Stimulated activated CD4-positive, alpha-beta T cell treated with anti-CD3 and anti-CD28 coated beads, Interleukin-4, amount 100 ng/mL, for 1 hour (primary cell): ENCODE measurements around the gene PUSL1.

Experiments
- DNase-seq: peaks from one replicate; pipeline ENCODE4 v3.0.0-alpha.2; 2020

Gene PUSL1

DNA sequence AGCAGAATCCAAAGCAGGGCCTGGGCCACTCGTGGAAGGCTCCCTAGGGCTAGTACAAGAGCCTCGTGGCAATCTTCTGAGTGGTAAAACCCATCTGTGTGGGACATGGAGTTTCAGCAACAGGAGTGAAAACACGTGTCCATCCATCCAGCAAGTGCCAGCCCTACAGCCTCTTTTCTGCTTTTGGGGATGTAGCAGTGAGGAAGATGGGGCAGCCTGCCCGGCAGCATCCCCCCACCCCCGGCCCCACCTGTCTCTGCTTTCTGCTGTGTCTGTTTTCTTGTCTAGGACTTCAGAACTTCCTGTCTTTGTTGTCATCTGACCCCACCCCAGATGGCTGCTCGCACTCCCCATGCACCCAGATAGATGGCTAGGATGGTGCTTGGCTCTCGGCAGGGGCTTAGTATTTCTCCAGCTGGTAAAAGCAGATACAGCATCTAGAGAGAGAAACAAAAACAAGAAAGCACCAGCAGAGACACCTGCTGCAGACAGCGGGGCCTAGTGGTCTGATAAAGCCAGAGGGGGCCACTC is 17.7 kb downstream of the PUSL1 start:
- no peak for DNase-seq

DNA sequence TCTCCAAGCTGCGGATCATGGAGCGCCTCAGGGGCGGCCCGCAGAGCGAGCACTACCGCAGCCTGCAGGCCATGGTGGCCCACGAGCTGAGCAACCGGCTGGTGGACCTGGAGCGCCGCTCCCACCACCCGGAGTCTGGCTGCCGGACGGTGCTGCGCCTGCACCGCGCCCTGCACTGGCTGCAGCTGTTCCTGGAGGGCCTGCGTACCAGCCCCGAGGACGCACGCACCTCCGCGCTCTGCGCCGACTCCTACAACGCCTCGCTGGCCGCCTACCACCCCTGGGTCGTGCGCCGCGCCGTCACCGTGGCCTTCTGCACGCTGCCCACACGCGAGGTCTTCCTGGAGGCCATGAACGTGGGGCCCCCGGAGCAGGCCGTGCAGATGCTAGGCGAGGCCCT is 18.9 kb downstream of the PUSL1 start:
- DNase-seq = no peak

DNA sequence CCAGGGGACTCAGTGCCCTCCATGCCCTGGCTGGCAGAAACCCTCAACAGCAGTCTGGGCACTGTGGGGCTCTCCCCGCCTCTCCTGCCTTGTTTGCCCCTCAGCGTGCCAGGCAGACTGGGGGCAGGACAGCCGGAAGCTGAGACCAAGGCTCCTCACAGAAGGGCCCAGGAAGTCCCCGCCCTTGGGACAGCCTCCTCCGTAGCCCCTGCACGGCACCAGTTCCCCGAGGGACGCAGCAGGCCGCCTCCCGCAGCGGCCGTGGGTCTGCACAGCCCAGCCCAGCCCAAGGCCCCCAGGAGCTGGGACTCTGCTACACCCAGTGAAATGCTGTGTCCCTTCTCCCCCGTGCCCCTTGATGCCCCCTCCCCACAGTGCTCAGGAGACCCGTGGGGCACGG is 19.9 kb downstream of the PUSL1 start:
- no peak for DNase-seq

DNA sequence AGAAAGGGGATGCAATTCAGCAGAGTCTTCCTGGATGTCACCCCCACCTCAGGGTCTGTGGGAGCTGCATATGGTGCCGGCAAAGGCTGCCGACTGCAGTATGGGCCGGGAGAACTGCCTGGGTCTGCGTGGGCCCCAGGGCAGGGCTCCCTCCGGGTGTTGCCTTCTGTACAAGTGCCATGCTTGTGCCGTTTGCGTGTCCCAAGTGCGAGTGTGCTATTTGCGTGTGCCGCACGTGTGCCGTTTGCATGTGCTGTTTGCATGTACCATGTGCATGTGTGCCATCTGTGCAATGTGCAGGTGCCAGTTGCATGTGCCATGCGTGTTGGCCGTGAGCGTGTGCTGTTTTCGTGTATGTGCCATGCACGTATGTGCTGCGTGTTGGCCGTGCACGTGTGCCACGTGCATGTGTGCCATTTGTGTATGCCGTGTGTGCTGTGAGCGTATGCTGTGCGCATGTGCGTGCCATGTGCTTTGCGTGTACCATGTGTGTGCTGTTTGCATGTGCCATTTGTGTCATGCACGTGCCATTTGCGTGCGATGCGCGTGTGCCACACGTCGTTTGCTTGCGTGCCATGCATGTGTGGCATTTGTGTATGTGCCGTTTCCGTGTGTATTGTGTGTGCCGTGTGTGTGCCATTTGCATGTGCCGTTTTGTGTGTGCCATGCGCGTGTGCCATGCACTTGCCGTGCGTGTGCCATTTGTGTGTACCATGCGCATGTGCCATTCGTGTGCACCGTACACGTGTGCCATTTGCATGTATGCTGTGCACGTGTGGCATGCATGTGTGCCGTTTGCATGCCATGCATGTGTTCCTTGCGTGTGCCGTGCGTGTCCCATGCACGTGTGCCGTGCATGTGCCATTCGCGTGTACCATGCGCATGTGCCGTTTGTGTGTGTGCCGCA is 21.2 kb downstream of the PUSL1 start:
- no peak for DNase-seq

DNA sequence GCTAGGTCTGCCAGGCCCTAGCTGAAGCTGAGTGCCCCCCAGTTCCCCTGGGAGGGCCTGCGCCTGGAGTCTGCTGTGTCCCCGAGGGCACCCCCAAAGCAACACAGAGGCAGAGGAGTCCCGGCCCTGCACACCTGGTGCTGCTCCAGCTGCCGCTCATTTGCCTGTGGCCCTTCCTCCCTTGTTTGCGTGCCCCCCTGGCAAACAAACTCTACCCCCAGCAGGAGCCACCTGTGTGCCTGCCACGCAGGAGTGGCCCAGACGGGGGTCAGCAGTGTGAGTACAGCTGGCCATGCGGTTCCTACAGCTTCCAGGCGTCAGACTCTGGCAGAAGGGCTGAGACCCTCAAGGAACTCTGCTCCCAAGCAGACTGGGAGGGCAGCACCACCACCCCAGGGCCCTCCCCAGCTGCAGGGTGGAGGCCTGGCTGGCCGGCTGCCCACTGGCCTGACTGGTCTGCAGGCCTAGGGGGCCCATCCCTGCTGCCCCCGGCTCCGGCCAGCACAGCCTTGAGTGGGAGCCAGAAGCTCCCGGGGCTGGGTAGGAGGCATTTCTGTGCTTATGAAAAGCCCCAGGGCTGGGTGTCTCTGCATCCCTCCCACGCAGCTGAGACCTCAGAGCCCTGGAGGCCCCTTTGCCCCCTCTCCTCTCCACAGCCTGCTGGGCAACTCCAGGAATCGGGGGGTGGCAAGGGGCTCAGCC is 22.1 kb downstream of the PUSL1 start:
- no peak for DNase-seq

DNA sequence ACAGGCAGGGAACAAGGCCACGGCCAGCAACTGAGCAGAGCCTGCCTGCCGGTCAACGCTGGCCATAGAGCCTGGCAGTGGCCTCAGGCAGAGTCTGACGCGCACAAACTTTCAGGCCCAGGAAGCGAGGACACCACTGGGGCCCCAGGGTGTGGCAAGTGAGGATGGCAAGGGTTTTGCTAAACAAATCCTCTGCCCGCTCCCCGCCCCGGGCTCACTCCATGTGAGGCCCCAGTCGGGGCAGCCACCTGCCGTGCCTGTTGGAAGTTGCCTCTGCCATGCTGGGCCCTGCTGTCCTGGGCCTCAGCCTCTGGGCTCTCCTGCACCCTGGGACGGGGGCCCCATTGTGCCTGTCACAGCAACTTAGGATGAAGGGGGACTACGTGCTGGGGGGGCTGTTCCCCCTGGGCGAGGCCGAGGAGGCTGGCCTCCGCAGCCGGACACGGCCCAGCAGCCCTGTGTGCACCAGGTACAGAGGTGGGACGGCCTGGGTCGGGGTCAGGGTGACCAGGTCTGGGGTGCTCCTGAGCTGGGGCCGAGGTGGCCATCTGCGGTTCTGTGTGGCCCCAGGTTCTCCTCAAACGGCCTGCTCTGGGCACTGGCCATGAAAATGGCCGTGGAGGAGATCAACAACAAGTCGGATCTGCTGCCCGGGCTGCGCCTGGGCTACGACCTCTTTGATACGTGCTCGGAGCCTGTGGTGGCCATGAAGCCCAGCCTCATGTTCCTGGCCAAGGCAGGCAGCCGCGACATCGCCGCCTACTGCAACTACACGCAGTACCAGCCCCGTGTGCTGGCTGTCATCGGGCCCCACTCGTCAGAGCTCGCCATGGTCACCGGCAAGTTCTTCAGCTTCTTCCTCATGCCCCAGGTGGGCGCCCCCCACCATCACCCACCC is 22.9 kb downstream of the PUSL1 start, which contains the start of gene TAS1R3:
Gene TAS1R3 (plus strand): TSS at position 213 of the 898 bp plus-strand sequence. CDS start 66 bp downstream, at position 279.
- no peak for DNase-seq

DNA sequence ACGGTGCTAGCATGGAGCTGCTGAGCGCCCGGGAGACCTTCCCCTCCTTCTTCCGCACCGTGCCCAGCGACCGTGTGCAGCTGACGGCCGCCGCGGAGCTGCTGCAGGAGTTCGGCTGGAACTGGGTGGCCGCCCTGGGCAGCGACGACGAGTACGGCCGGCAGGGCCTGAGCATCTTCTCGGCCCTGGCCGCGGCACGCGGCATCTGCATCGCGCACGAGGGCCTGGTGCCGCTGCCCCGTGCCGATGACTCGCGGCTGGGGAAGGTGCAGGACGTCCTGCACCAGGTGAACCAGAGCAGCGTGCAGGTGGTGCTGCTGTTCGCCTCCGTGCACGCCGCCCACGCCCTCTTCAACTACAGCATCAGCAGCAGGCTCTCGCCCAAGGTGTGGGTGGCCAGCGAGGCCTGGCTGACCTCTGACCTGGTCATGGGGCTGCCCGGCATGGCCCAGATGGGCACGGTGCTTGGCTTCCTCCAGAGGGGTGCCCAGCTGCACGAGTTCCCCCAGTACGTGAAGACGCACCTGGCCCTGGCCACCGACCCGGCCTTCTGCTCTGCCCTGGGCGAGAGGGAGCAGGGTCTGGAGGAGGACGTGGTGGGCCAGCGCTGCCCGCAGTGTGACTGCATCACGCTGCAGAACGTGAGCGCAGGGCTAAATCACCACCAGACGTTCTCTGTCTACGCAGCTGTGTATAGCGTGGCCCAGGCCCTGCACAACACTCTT is 23.8 kb downstream of the PUSL1 start:
- no peak for DNase-seq

DNA sequence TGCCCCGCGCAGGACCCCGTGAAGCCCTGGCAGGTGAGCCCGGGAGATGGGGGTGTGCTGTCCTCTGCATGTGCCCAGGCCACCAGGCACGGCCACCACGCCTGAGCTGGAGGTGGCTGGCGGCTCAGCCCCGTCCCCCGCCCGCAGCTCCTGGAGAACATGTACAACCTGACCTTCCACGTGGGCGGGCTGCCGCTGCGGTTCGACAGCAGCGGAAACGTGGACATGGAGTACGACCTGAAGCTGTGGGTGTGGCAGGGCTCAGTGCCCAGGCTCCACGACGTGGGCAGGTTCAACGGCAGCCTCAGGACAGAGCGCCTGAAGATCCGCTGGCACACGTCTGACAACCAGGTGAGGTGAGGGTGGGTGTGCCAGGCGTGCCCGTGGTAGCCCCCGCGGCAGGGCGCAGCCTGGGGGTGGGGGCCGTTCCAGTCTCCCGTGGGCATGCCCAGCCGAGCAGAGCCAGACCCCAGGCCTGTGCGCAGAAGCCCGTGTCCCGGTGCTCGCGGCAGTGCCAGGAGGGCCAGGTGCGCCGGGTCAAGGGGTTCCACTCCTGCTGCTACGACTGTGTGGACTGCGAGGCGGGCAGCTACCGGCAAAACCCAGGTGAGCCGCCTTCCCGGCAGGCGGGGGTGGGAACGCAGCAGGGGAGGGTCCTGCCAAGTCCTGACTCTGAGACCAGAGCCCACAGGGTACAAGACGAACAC is 24.5 kb downstream of the PUSL1 start:
- DNase-seq = no peak

DNA sequence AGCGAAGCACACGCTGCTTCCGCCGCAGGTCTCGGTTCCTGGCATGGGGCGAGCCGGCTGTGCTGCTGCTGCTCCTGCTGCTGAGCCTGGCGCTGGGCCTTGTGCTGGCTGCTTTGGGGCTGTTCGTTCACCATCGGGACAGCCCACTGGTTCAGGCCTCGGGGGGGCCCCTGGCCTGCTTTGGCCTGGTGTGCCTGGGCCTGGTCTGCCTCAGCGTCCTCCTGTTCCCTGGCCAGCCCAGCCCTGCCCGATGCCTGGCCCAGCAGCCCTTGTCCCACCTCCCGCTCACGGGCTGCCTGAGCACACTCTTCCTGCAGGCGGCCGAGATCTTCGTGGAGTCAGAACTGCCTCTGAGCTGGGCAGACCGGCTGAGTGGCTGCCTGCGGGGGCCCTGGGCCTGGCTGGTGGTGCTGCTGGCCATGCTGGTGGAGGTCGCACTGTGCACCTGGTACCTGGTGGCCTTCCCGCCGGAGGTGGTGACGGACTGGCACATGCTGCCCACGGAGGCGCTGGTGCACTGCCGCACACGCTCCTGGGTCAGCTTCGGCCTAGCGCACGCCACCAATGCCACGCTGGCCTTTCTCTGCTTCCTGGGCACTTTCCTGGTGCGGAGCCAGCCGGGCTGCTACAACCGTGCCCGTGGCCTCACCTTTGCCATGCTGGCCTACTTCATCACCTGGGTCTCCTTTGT is 25.3 kb downstream of the PUSL1 start:
- DNase-seq = no peak

DNA sequence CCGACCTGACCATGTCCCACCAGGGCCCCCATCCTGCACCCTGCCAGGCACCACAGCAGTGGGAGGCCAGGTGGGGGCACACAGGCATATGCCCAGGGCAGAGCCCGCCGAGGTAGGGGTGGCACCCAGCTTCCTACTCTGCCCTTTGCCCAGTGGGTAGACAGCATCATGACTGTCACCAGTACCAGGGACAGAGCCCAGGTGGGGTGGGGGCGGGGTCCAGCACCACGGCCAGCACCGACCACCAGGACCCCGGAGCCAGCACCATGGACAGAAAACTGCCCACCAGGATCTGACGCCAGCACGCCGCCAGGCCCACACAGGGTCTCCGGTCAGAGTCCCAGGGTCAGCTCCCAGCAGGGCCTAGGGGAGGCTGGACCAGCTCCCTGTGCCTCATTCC is 26.4 kb downstream of the PUSL1 start:
- no peak for DNase-seq

DNA sequence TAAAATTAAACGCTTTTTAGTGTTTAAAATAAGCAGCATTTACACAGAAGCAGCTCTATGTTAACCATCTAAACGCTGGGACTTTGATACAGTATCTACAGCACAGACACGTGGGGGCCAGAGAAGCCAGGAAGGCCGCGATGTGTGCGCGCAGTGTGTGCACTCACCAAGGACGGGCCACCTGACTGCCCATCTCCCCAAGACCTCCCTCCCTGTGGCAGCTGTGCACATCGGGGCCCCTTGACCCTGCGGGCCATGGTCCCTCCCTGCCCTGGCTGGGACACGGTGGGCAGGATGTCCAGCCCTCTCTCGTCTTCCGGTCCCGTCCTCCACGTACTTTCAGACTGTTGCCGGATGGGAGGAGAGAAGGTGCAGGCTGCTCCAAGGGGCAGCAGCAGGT is 26.9 kb downstream of the PUSL1 start:
- DNase-seq = no peak

DNA sequence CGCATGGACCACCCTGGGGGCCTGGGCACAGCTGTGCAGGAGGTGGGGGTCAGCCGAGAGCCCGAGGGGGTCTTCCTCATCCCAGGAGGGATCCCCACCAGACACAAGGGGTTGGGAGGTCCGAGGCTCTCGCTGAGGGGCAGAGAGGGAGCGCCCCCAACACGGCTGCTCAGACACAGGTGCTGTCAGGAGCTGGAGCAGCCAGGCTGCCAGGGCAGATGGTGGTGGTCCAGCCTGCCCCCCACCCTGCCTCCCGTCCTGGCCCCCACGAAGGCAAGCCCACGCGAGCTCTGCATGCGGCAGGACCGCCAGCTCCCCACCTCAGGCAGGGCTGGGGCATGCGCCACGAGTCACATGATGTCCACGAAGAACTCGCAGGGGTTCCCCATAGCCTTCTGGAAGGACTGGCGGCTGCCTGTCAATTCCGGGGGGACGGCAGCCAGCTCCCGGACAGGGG is 27.4 kb downstream of the PUSL1 start:
- no peak for DNase-seq

DNA sequence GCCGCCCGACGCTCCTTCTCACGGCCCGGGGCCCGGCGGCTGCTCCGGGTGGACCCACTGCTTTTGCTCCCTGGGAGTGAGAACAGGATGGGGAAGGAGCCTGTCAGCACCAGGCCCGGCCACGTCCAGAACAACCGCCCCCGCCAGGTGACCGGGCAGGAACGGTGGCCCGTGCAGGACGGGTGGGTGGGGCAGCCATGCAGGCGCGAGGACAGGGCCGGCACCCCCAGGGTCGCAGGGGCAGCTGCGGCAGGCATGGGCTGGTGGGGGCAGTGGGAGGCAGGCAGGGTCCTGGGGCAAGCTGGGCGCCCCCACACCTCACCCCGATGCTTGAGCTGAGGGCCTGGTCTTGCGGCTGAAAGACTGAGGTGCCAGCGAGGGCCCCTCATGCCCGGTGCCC is 28.0 kb downstream of the PUSL1 start:
- no peak for DNase-seq

DNA sequence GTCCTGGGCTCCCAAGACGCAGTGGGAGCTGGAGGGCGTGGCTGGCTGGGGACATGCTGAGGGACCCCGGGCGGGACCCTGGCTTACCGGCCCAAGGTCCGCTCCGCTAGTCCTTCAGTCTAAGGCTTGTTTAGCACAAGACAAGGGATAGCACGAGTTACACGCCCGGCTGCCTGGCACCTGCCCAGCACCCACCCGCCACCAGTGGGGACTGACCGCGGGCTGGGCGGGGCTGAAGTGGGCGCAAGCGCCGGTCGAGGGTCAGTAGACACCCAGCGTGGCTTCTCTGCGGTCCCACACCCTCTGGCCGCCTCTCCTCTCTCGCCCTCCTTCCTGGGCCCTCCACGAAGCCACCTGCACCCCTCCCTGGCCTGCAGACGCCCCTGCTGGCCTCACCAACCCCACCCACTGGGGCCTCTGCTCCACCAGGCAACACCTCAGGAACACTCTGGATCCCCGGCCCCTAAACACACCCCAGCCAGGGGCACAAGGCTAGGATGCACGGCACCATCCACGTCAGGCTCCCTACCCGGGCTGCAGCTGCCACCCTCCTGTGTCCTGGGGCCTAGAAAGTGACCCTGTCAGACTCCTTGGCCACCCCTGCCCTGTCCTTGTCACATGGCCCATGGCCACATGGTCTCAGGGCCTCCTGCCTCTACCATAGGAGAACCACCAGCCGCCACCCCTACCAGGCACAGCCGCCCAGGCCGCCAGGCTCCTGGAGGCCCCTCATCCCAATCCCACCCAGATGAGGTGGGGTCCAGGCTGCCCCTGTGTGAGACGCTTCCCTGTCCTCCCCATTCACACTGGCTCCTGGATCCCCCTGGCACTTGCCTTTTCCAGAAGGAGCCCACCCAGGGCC is 28.8 kb downstream of the PUSL1 start:
- DNase-seq = no peak

DNA sequence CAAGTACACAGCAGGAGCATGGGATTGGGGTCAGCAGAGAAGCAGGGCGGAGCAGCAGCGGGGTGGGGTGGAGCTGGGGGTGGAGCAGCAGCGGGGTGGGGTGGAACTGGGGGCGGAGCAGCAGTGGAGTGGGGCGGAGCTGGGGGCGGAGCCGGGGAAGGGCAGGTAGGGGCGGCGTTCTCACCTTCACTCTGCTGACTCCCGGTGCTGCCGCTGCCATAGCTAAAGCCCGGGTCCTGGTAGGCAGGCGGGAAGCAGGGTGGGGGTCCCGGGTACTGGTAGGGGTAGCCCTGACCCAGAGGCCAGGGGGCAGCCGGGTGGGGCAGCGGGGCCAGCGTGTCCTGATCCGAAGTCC is 29.4 kb downstream of the PUSL1 start:
- DNase-seq = peak; percentile 54

DNA sequence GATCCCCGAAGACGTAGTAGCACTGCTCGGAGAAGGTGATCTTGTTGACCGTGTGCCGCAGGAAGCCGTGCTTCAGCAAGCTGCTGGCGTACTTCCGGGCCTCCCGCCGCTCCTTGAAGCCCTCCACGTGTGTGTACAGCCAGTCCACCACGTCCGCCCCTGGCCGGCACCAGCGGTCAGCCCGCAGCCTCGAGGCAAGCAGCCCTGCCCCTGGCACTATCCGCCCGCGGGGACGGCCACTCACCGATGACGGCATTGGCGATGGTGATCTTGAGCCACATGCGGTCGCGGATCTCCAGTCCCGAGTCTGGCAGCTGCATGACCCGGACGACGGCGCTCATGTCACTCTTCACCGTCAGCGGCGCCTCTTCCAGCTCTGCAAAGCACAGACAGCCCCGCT is 29.9 kb downstream of the PUSL1 start:
- DNase-seq = no peak

DNA sequence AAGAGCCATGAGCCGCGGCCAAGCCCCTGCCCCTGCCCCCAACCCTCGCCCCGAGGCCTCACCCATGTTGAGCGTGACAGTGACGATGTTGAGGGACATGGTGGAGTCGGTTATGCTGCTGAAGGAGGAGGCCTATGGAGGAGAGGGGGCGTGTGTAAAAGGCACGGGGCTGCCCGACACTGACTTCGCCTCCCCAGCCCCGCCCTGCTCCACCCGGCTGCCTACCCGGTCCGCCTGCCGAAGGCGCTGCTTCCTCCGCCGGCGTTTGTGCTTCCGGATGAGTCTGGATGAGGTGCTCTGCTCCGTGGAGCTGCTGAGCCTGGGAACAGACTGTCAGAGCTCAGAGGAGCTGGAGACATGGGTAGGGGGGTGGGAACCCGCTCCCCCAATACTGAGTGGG is 31.8 kb downstream of the PUSL1 start:
- no peak for DNase-seq

DNA sequence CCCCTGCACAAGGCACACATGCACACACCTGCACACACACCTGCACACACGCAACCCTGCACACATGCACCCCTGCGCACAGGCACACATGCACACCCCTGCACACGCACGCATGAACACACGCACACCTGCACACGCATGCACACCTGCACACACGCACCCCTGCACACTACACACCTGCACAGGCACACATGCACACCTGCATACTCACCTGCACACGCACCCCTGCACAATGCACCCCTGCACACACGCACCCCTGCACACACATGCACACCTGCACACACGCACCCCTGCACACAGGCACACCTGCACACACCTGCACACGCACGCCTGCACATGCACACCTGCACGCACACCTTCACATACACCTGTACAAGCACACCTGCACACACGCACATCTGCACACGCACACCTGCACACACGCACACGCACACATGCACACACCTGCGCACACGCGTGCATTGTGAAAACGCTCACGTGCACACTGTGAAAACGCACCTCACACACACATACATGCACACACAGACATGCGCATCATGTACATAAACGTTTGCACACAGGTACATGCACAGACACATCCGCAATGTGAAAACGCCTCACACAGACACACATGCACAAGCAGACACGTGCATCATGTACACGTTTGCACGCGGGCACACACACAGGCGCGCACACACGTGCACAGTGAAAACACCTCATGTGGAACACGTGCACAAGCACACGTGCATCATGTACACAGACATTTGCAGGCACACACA is 32.6 kb downstream of the PUSL1 start:
- DNase-seq = no peak

DNA sequence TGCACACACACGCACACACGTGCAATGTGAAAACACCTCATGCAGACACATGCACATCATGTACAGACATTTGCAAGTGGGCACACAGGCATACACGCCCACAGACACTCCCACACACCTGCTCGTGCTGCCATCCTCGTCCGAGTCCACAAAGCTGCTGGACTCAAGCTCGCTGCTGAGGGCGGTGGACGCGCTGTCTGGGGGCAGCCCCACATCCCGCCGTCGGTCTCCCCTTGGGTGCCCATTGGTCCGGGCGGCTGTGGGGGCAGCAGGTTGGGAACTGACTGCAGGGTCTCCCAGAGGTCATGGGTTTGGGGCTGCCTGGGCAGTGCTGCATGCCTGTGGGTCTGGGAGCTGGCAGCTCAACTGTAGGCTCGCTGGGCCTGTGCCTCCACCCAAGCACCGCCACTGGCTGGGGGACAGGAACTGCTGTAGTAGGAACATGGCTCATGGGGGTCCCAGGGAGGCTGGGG is 33.2 kb downstream of the PUSL1 start:
- DNase-seq = no peak
